Panc1 (cell line): ENCODE measurements around the gene DSCAML1. TPM values are rescaled to one million over a fixed set of nuclear protein-coding genes. Genes with fewer than 3 reads are reported as not detected.

Experiments used
- ATAC-seq: fragments of 200-7000 bp; cut with Tn5 transposase; 2 replicates; pipeline ENCODE4 v1.9.1; 2020; ENCODE audit warnings: mild to moderate bottlenecking, moderate library complexity
- BruUV-seq: library from RNA; stranded (reverse); fragments of 400-500 nt; replicated peaks from 2 replicates; lab custom pipeline; 2021; lab: Mats Ljungman, UMichigan
- CTCF ChIA-PET: fragments of 300-600 bp; sonication (Branson Sonifier 250); formaldehyde crosslinking; loops from one replicate; lab custom pipeline; 2022; ENCODE audit warnings: antibody characterized with exemption; lab: Charles Lee
- POLR2A ChIA-PET: fragments of 300-600 bp; sonication (Branson Sonifier 250); formaldehyde crosslinking; loops from one replicate; lab custom pipeline; 2022; ENCODE audit warnings: antibody characterized with exemption; lab: Charles Lee
- DNase-seq: peaks from one replicate; pipeline ENCODE4 v3.0.0-alpha.2; 2010; ENCODE audit warnings: low read depth, low spot score
- H3K27ac ChIP-seq: 2 replicates; pipeline ENCODE4 v1.5.1; 2011; ENCODE audit warnings: mild to moderate bottlenecking, low read length, inconsistent platforms
- H3K27me3 ChIP-seq: fragments of 200-500 bp; sonication (Bioruptor generic); 2 replicates; pipeline ENCODE4 v1.6.0; 2014; ENCODE audit warnings: low read length, inconsistent platforms; ENCODE audit not compliant: control insufficient read depth, insufficient read depth
- H3K36me3 ChIP-seq: fragments of 200-500 bp; sonication (Bioruptor generic); 2 replicates; pipeline ENCODE4 v1.5.1; 2014; ENCODE audit warnings: inconsistent platforms, mild to moderate bottlenecking, low read length, moderate library complexity; ENCODE audit not compliant: control insufficient read depth, insufficient read depth
- H3K4me1 ChIP-seq: 2 replicates; pipeline ENCODE4 v1.5.1; 2011; ENCODE audit warnings: inconsistent platforms, mild to moderate bottlenecking, low read length, moderate library complexity; ENCODE audit not compliant: control insufficient read depth, insufficient read depth
- H3K4me3 ChIP-seq, 2 experiments: 2 replicates each; pipeline ENCODE4 v1.5.1; 2011 to 2012; ENCODE audit warnings: low read depth in 2 of 2, low read length in 2 of 2, mild to moderate bottlenecking in 2 of 2, inconsistent platforms in 1 of 2, moderate library complexity in 1 of 2
- H3K9me3 ChIP-seq: fragments of 200-500 bp; sonication (Bioruptor generic); 2 replicates; pipeline ENCODE4 v1.5.1; 2014; ENCODE audit warnings: low read depth, mild to moderate bottlenecking, inconsistent platforms, low read length, moderate library complexity; ENCODE audit not compliant: control insufficient read depth, insufficient read depth
- POLR2AphosphoS5 ChIP-seq: IDR thresholded peaks from 2 replicates; pipeline ENCODE4 v1.6.1; 2012; ENCODE audit warnings: mild to moderate bottlenecking, low read depth, low read length, moderate library complexity
- SIN3A ChIP-seq: IDR thresholded peaks from 2 replicates; pipeline ENCODE4 v1.6.1; 2012; ENCODE audit warnings: low read depth, mild to moderate bottlenecking, low read length, moderate library complexity, borderline replicate concordance; ENCODE audit not compliant: insufficient read depth
- TCF7L2 ChIP-seq: IDR thresholded peaks from 2 replicates; pipeline ENCODE4 v1.6.1; 2011; ENCODE audit warnings: mild to moderate bottlenecking, low read depth, low read length, inconsistent platforms
- in situ Hi-C: cut with HindIII; loops from 2 replicates; pipeline ENCODE4 v1.10.0; 2016; ENCODE audit warnings: low sequenced_read_pairs, low pct_unique_long_range_greater_than_20kb
- intact Hi-C: fragments of 100-400 bp; cut with micrococcal nuclease; formaldehyde crosslinking; loops from one replicate; pipeline ENCODE4 v1.10.0; 2022; ENCODE audit not compliant: unreplicated experiment
- total RNA-seq: library from RNA; stranded (reverse); gene quantifications from one replicate; pipeline ENCODE4 v1.2.1, GENCODE V29; 2021; ENCODE audit not compliant: unreplicated experiment
- TF ChIP-seq, protein P1 (sequence below): fragments of 450-650 bp; IDR thresholded peaks from 2 replicates; pipeline ENCODE4 v1.5.1; 2017; ENCODE audit warnings: mild to moderate bottlenecking
- TF ChIP-seq, protein P2 (sequence below), 2 experiments: IDR thresholded peaks; 2 replicates each; pipeline ENCODE4 v1.6.1; 2011 to 2012; ENCODE audit warnings: low read depth in 2 of 2, control low read depth in 1 of 2, low read length in 1 of 2, mild to moderate bottlenecking in 1 of 2, moderate library complexity in 1 of 2; ENCODE audit not compliant: insufficient read depth in 1 of 2

The DSCAML1 gene
- total RNA-seq, 1 experiment from 2014 or later, result 1.6 TPM

DNA sequence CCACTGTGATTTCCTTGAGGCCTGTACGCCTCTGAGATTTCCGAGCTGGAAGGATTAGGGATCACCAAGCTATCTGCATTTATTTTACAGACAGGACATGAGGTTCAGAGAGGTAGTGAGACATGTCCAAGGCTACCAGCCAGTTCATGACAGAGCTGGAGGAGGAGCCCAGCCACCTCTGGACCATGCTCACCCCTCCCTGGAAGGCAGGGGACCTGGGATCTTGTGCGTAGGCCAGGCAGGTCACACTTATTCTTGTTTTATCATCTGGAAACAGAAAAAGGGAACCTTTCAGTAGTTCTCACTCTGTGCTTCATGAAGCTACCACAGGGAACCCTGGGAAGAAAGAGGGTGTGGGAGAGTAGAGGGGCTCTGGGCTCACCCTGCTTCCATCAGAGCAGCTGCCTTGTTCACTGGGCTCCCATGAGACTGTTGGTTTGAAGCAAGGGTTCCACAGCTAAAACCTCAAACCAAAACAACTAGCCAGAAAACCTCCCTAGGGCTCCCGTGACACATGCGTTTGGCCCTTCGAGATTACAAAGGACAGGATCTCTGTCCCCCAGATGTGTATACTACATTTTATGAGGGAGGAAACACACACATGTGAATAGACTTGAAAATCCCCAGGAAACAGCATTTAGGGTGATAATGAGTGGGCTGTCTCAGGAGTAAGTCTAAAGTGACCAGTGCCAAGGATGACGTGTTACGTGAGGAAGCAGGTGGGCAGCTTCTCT is 106.4 kb downstream of the DSCAML1 start:
- H3K4me1 ChIP-seq, result no peaks in the 10 kb centered on the region
- H3K36me3 ChIP-seq, result no peaks in the 10 kb centered on the region
- POLR2A ChIA-PET, result no interaction called here
- no TSS peak for BruUV-seq
- H3K4me3 ChIP-seq, result no peak overlapping the region
- H3K27ac ChIP-seq, result no peak overlapping the region
- CTCF ChIA-PET, result no interaction called here
- H3K9me3 ChIP-seq, result no peaks in the 10 kb centered on the region
- intact Hi-C loops (no loop called here), in situ Hi-C loops (no loop called here)
- no peak for ATAC-seq
- DNase-seq, result no peak
- H3K27me3 ChIP-seq, result peaks cover 14% of the 10 kb centered on the region
- TF ChIP-seq TCF7L2 (no peak), POLR2AphosphoS5 (no peak), SIN3A (no peak)
- TF ChIP-seq, protein P1, sequence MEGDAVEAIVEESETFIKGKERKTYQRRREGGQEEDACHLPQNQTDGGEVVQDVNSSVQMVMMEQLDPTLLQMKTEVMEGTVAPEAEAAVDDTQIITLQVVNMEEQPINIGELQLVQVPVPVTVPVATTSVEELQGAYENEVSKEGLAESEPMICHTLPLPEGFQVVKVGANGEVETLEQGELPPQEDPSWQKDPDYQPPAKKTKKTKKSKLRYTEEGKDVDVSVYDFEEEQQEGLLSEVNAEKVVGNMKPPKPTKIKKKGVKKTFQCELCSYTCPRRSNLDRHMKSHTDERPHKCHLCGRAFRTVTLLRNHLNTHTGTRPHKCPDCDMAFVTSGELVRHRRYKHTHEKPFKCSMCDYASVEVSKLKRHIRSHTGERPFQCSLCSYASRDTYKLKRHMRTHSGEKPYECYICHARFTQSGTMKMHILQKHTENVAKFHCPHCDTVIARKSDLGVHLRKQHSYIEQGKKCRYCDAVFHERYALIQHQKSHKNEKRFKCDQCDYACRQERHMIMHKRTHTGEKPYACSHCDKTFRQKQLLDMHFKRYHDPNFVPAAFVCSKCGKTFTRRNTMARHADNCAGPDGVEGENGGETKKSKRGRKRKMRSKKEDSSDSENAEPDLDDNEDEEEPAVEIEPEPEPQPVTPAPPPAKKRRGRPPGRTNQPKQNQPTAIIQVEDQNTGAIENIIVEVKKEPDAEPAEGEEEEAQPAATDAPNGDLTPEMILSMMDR, result no peak
- TF ChIP-seq, protein P2, sequence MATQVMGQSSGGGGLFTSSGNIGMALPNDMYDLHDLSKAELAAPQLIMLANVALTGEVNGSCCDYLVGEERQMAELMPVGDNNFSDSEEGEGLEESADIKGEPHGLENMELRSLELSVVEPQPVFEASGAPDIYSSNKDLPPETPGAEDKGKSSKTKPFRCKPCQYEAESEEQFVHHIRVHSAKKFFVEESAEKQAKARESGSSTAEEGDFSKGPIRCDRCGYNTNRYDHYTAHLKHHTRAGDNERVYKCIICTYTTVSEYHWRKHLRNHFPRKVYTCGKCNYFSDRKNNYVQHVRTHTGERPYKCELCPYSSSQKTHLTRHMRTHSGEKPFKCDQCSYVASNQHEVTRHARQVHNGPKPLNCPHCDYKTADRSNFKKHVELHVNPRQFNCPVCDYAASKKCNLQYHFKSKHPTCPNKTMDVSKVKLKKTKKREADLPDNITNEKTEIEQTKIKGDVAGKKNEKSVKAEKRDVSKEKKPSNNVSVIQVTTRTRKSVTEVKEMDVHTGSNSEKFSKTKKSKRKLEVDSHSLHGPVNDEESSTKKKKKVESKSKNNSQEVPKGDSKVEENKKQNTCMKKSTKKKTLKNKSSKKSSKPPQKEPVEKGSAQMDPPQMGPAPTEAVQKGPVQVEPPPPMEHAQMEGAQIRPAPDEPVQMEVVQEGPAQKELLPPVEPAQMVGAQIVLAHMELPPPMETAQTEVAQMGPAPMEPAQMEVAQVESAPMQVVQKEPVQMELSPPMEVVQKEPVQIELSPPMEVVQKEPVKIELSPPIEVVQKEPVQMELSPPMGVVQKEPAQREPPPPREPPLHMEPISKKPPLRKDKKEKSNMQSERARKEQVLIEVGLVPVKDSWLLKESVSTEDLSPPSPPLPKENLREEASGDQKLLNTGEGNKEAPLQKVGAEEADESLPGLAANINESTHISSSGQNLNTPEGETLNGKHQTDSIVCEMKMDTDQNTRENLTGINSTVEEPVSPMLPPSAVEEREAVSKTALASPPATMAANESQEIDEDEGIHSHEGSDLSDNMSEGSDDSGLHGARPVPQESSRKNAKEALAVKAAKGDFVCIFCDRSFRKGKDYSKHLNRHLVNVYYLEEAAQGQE (IDR thresholded peaks at IDR 0.05; ENCODE audit: insufficient read depth in 1 of 2, low read depth in 2 of 2, low read length in 1 of 2), result no peak

DNA sequence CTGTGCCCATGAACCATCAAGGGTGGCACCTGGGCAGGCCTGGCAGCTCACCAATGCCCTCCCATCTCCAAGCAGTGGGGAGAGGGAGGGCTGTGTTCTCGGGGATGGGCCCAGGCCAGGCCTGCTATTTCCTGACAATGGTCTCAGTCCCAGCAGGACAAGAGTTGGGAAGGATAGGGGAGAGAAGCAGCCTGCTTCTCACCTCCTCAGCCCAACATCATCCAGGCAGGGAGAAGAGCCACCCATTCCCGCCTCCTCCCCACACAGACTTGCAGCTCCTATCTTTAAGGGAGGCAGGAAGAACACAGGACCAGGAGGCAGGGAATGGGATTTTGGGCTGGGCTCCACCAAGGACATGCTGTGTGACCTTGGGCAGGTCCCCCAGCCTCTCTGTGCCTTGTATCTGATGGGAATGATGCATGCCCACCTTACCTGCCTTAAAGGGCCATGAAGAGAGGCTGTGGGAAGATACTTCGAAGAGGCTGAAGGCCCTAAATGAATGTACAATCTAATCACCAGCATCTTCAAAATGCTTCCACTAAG is 108.7 kb downstream of the DSCAML1 start:
- no peak overlapping the region for H3K4me3 ChIP-seq
- intact Hi-C loops, result no loop called here
- DNase-seq (no peak), ATAC-seq (peak; percentile 22; the same call in 1 of the 2 replicates)
- no peaks in the 10 kb centered on the region for H3K36me3 ChIP-seq
- no peaks in the 10 kb centered on the region for H3K9me3 ChIP-seq
- no TSS peak for BruUV-seq
- POLR2A ChIA-PET, result no interaction called here
- CTCF ChIA-PET, result no interaction called here
- H3K27me3 ChIP-seq, result peaks cover 2% of the 10 kb centered on the region
- in situ Hi-C loops, result no loop called here
- H3K27ac ChIP-seq, result no peak overlapping the region
- TF ChIP-seq, protein P2 (IDR thresholded peaks at IDR 0.05; ENCODE audit: insufficient read depth in 1 of 2, low read depth in 2 of 2, low read length in 1 of 2), result no peak
- TF ChIP-seq TCF7L2, result no peak
- no peak for TF ChIP-seq SIN3A
- TF ChIP-seq, protein P1, result no peak
- TF ChIP-seq POLR2AphosphoS5, result no peak
- H3K4me1 ChIP-seq, result no peaks in the 10 kb centered on the region
